Fibroblast of lung (primary cell): ENCODE measurements around the gene CBLL1. TPM values are rescaled to one million over a fixed set of nuclear protein-coding genes. Genes with fewer than 3 reads are reported as not detected.

ENCODE experiments used
- DNase-seq, 2 donors: peaks; one replicate each; pipeline versions ENCODE4 v3.0.0 to v3.0.0-alpha.2; 2010; ENCODE audit warnings: low read depth in 2 of 2
- H2AFZ ChIP-seq: 2 replicates; pipeline ENCODE4 v1.5.1; 2012; ENCODE audit warnings: low read length, control low read depth, inconsistent platforms
- H3K27ac ChIP-seq: 2 replicates; pipeline ENCODE4 v1.5.1; 2011; ENCODE audit warnings: low read length, control low read depth; ENCODE audit not compliant: insufficient read depth
- H3K27me3 ChIP-seq: 2 replicates; pipeline ENCODE4 v1.5.1; 2011; ENCODE audit warnings: mild to moderate bottlenecking, low read length; ENCODE audit not compliant: control insufficient read depth, insufficient read depth
- H3K36me3 ChIP-seq: 2 replicates; pipeline ENCODE4 v1.5.1; 2011; ENCODE audit warnings: low read length; ENCODE audit not compliant: control insufficient read depth, insufficient read depth
- H3K4me1 ChIP-seq: 2 replicates; pipeline ENCODE4 v1.5.1; 2011; ENCODE audit warnings: low read length; ENCODE audit not compliant: control insufficient read depth, insufficient read depth; ENCODE audit errors: extremely low read depth
- H3K4me2 ChIP-seq: 2 replicates; pipeline ENCODE4 v1.5.1; 2011; ENCODE audit warnings: low read length, control low read depth; ENCODE audit not compliant: insufficient read depth; ENCODE audit errors: extremely low read depth
- H3K4me3 ChIP-seq, 4 experiments: fragments of 200-600 bp in 1 of 4; sonication (generic) in 1 of 4; replicated peaks in 1 of 4; 2 replicates each; pipeline ENCODE4 v1.5.1; 2011 to 2016; ENCODE audit warnings: low read length in 4 of 4, low read depth in 3 of 4, mild to moderate bottlenecking in 3 of 4, control low read depth in 2 of 4, inconsistent platforms in 1 of 4, mixed read lengths in 1 of 4; ENCODE audit not compliant: insufficient read depth in 1 of 4; ENCODE audit errors: control extremely low read depth in 1 of 4
- H3K79me2 ChIP-seq: 2 replicates; pipeline ENCODE4 v1.5.1; 2012; ENCODE audit warnings: mild to moderate bottlenecking, low read length, inconsistent platforms; ENCODE audit not compliant: control insufficient read depth, insufficient read depth
- H3K9ac ChIP-seq: 2 replicates; pipeline ENCODE4 v1.5.1; 2011; ENCODE audit warnings: mild to moderate bottlenecking, low read length, control low read depth; ENCODE audit not compliant: insufficient read depth
- H3K9me3 ChIP-seq: 2 replicates; pipeline ENCODE4 v1.5.1; 2012; ENCODE audit warnings: low read depth, low read length; ENCODE audit not compliant: control insufficient read depth, insufficient read depth
- H4K20me1 ChIP-seq: 2 replicates; pipeline ENCODE4 v1.5.1; 2011; ENCODE audit warnings: low read length; ENCODE audit not compliant: control insufficient read depth, insufficient read depth; ENCODE audit errors: extremely low read depth
- EZH2 ChIP-seq: IDR thresholded peaks from 2 replicates; pipeline ENCODE4 v1.5.1; 2012; ENCODE audit warnings: low read length, control low read depth, mild to moderate bottlenecking; ENCODE audit errors: missing control alignments
- polyA plus RNA-seq, 2 donors: library from polyadenylated mRNA; depleted of rRNA in 1 of 2; stranded (reverse) in 1 of 2; unstranded in 1 of 2; fragments of >200 nt; gene quantifications; 2 replicates each; pipeline ENCODE4 v1.2.1, GENCODE V29; 2011 to 2012; ENCODE audit warnings: missing spikeins in 1 of 2
- total RNA-seq: library from RNA; depleted of rRNA; stranded (reverse); fragments of >200 nt; gene quantifications from 2 replicates; pipeline ENCODE4 v1.2.1, GENCODE V29; 2014
- TF ChIP-seq, protein P1 (sequence below), 2 donors: IDR thresholded peaks in 1 of 2; conservative IDR thresholded peaks in 1 of 2; 1 replicate in 1 of 2; 2 replicates in 1 of 2; pipeline ENCODE4 v1.5.1; 2011 to 2012; ENCODE audit warnings: low read length in 2 of 2, control low read depth in 1 of 2, inconsistent platforms in 1 of 2, low read depth in 1 of 2, mild to moderate bottlenecking in 1 of 2

CBLL1 gene
- total and polyA plus RNA-seq, 2 donors (not counting 1 experiment from before 2014, with no cell fraction given) = 17.5 to 20.1 TPM

DNA sequence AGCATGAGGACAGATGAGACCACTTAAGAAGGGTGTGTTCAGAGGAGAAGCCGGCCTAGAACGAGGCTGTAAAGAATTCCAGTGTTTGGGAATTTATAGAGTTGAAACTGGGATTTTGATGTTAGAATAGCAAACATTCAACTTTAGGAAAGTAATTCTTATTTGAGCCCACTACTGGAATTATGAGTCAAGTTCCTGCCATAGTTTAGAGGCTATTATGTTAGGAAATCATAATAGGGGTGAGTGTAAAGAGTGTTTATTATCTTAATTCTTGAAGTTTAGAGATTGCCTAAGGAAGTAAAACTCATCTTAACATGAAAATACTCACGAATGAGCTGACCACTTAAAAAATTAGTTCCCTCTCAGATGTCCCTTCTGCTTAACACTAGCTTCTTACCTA lies 2.1 kb downstream of the CBLL1 start:
- Histone ChIP-seq H3K27ac (no peak overlapping the region), H3K27me3 (no peaks in the 10 kb centered on the region), H3K79me2 (peaks cover 57% of the 10 kb centered on the region), H3K9ac (no peak overlapping the region), H3K36me3 (peaks cover under 1% of the 10 kb centered on the region), H3K4me3 (peak overlapping the region in 2 of 4 experiments; percentile 86 to 99), H3K4me2 (peak overlapping the region; percentile 23), H2AFZ (no peak overlapping the region), H4K20me1 (peaks cover 5% of the 10 kb centered on the region), H3K4me1 (peaks cover 12% of the 10 kb centered on the region), H3K9me3 (no peaks in the 10 kb centered on the region)
- no peak for TF ChIP-seq EZH2
- no peak for DNase-seq

DNA sequence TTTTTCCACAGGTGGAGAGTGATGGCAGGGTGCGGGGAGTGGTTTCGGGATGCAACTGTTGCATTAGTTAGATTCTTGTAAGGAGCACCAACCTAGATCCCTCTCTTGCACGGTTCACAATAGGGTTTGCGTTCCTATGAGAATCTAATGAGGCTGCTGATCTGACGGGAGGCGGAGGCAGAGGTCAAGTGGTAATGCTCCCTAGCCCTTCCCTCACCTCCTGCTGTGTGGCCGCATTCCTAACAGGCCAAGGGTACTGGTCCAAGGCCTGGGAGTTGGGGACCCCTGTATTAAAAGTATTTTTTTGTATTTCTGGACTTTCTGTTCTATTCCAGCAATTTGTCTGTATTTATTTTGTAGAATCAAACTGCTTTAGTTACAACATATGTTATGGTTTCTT lies 7.2 kb downstream of the CBLL1 start:
- Histone ChIP-seq H3K4me3 (no peak overlapping the region), H3K36me3 (peaks cover 4% of the 10 kb centered on the region), H3K79me2 (peaks cover 39% of the 10 kb centered on the region), H3K27ac (no peak overlapping the region), H4K20me1 (peaks cover 5% of the 10 kb centered on the region), H3K9ac (no peak overlapping the region), H2AFZ (no peak overlapping the region), H3K4me2 (no peak overlapping the region), H3K27me3 (no peaks in the 10 kb centered on the region), H3K9me3 (no peaks in the 10 kb centered on the region), H3K4me1 (no peaks in the 10 kb centered on the region)
- TF ChIP-seq, protein P1, sequence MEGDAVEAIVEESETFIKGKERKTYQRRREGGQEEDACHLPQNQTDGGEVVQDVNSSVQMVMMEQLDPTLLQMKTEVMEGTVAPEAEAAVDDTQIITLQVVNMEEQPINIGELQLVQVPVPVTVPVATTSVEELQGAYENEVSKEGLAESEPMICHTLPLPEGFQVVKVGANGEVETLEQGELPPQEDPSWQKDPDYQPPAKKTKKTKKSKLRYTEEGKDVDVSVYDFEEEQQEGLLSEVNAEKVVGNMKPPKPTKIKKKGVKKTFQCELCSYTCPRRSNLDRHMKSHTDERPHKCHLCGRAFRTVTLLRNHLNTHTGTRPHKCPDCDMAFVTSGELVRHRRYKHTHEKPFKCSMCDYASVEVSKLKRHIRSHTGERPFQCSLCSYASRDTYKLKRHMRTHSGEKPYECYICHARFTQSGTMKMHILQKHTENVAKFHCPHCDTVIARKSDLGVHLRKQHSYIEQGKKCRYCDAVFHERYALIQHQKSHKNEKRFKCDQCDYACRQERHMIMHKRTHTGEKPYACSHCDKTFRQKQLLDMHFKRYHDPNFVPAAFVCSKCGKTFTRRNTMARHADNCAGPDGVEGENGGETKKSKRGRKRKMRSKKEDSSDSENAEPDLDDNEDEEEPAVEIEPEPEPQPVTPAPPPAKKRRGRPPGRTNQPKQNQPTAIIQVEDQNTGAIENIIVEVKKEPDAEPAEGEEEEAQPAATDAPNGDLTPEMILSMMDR (conservative IDR thresholded peaks at IDR 0.05 in 1 of 2, IDR thresholded peaks at IDR 0.05 in 1 of 2; ENCODE audit: low read depth in 1 of 2, low read length in 2 of 2) = no peak
- TF ChIP-seq EZH2 = no peak
- DNase-seq = no peak

DNA sequence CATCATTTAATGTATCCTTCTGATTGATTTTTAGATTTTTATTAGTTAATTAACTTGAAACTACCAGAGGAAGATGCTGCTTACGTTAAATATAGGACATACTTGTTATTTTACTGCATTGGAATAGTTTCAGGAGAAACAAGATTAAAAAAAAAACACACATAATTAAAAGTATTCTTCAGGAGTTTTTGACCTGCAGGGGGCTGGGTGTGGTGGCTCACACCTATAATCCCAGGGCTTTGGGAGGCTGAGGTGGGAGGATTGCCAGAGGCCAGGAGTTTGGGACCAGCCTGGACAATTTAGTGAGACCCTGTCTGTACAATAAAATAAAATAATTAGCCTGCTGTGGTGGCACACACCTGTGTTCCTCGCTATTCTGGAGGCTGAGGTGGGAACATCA lies 10.7 kb downstream of the CBLL1 start:
- peaks cover 8% of the 10 kb centered on the region for H3K79me2 ChIP-seq
- no peaks in the 10 kb centered on the region for H3K4me1 ChIP-seq
- no peak overlapping the region for H3K4me3 ChIP-seq
- H4K20me1 ChIP-seq = no peaks in the 10 kb centered on the region
- H3K27ac ChIP-seq = no peak overlapping the region
- no peak for DNase-seq
- no peak overlapping the region for H3K4me2 ChIP-seq
- H3K27me3 ChIP-seq = no peaks in the 10 kb centered on the region
- no peak for TF ChIP-seq EZH2
- TF ChIP-seq, protein P1 (conservative IDR thresholded peaks at IDR 0.05 in 1 of 2, IDR thresholded peaks at IDR 0.05 in 1 of 2; ENCODE audit: low read depth in 1 of 2, low read length in 2 of 2) = no peak
- H3K9ac ChIP-seq = no peak overlapping the region
- peaks cover 7% of the 10 kb centered on the region for H3K36me3 ChIP-seq
- no peak overlapping the region for H2AFZ ChIP-seq
- H3K9me3 ChIP-seq = no peaks in the 10 kb centered on the region
